ENCODE data around the gene CTDSP1.
A peak's percentile ranks its signal among the peaks of the same experiment; 100 is the strongest.

Gene CTDSP1

DNA sequence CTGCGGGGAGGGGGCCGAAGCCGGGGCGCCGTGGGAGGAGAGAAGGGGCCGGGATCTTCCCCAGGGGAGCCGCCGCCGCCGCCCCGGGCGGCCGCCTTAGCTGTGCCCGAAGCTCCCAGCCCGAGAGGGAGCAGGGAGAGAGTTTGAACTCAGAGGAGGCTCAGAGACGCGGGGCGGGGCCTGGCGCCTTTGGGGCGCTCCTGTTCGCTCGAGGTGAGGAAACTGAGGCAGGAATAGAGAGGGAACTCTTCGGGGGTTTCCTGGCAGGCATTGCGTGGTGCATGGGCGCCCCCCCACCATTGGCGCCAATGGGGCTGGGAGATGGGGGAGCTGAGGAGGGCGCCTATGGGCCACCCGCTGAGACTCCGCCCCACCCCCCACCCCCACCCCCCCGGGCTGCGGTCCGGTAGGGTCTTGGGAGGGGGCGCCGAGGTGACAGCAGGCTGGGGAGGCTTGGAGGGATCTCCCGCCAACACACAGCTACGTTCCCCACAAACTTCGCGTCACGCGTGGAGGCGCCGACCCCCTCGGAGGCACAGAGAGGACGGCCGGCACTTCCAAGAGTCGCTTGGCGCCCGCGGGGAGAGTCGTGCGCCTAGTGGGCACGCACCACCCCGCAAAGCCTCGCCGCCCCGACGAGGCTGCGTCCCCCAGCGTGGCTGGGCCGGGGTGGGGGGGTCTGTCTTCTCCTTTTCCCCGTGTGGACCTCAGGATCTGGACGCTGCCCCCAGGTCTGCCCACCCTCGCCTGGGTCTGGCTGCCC, 680 bp downstream of the CTDSP1 start:
- H3K27ac Mint-ChIP-seq, result peak overlapping the region; percentile 96
- intact Hi-C loops (cut with micrococcal nuclease), result no loop called here
- H3K4me3 Mint-ChIP-seq, result peak overlapping the region; percentile 99
- H3K27me3 Mint-ChIP-seq, result no peaks in the 10 kb centered on the region
- peaks cover 73% of the 10 kb centered on the region for H3K4me1 Mint-ChIP-seq (ENCODE audit: low read depth)
- no peaks in the 10 kb centered on the region for H3K9me3 Mint-ChIP-seq
- H3K36me3 Mint-ChIP-seq (ENCODE audit: low read depth), result peaks cover 80% of the 10 kb centered on the region

DNA sequence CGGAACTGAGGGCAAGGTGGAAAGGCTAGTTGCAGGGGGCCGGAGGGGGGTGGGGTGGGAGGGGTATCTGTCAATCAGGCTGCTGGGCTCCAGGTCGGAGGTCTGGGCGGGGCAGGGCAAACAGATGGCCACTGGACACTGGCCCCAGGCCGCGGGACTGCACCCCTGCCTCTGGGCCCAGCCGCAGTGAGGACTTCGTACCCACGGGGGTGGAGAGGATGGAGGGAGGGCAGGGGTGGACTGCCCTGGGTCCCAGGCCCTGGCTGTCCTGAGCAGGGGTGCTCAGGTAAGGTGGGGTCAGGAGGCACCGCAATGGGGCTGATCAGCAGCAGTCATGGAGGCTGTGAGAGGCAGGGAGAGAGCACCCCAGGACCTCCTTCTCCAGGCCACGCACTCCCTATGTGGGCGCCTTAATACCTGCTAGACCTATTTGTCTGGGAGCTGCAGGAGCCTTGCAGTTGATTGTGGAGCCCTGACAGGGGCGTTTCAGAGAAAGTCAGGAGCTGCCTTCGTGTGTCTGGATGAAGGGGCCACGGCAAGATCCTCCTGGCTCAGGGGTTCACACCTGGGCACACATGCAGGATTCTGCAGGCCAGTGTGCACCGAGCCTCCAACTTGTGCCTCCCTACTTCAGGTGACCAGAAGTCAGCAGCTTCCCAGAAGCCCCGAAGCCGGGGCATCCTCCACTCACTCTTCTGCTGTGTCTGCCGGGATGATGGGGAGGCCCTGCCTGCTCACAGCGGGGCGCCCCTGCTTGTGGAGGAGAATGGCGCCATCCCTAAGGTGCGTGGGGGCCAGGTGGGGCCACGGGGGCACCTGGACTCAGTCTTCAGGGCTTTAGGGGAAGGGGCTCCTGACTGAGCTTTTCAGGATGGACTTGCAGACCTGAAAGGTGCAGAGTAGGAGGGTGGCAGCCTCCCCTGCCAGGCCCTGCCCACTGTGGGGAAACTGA, 1.5 kb downstream of the CTDSP1 start:
- H3K4me3 Mint-ChIP-seq, result peak overlapping the region; percentile 99
- H3K36me3 Mint-ChIP-seq (ENCODE audit: low read depth), result peaks cover 84% of the 10 kb centered on the region
- peaks cover 74% of the 10 kb centered on the region for H3K4me1 Mint-ChIP-seq (ENCODE audit: low read depth)
- intact Hi-C loops (cut with micrococcal nuclease), result no loop called here
- no peaks in the 10 kb centered on the region for H3K9me3 Mint-ChIP-seq
- H3K27ac Mint-ChIP-seq, result peak overlapping the region; percentile 96
- no peaks in the 10 kb centered on the region for H3K27me3 Mint-ChIP-seq

DNA sequence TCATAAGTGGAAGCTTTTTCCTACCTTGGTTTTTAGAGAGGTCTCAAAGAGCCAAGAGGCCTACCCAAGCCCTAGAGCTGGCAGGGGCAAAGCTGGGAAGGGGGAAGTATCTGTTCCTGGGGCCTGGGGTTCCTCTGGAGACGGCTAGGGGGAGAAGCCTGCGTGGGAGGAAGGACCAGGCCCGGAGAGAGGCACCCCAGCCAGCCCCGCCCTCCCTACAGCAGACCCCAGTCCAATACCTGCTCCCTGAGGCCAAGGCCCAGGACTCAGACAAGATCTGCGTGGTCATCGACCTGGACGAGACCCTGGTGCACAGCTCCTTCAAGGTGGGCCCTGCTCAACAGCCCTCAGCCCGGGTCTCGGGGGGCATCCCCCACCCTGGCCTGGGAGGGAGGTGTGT, 2.2 kb downstream of the CTDSP1 start:
- Mint-ChIP-seq H3K36me3 (ENCODE audit: low read depth) (peaks cover 77% of the 10 kb centered on the region), H3K4me1 (ENCODE audit: low read depth) (peaks cover 72% of the 10 kb centered on the region), H3K9me3 (no peaks in the 10 kb centered on the region), H3K27me3 (no peaks in the 10 kb centered on the region), H3K27ac (peak overlapping the region; percentile 96), H3K4me3 (peak overlapping the region; percentile 99)
- intact Hi-C loops (cut with micrococcal nuclease), result no loop called here

DNA sequence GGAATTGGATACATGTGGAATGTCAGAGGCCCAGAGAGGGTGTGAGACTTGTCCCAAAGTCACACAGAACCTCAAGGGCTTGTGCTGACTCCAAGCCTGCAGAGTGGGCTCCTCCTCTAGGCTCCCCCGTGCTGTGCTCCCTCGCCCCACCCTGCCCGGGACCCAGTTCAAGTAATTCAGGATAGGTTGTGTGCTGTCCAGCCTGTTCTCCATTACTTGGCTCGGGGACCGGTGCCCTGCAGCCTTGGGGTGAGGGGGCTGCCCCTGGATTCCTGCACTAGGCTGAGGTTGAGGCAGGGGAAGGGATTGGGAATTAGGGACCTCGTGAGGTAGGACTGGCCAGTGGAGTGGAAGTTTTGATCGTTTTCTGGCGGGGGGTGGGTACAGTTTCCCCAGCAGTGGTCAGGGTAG, 2.8 kb downstream of the CTDSP1 start:
- Mint-ChIP-seq H3K27ac (peak overlapping the region; percentile 39), H3K4me1 (ENCODE audit: low read depth) (peaks cover 72% of the 10 kb centered on the region), H3K9me3 (no peaks in the 10 kb centered on the region), H3K36me3 (ENCODE audit: low read depth) (peaks cover 72% of the 10 kb centered on the region), H3K27me3 (no peaks in the 10 kb centered on the region), H3K4me3 (no peak overlapping the region)
- intact Hi-C loops (cut with micrococcal nuclease), result no loop called here

DNA sequence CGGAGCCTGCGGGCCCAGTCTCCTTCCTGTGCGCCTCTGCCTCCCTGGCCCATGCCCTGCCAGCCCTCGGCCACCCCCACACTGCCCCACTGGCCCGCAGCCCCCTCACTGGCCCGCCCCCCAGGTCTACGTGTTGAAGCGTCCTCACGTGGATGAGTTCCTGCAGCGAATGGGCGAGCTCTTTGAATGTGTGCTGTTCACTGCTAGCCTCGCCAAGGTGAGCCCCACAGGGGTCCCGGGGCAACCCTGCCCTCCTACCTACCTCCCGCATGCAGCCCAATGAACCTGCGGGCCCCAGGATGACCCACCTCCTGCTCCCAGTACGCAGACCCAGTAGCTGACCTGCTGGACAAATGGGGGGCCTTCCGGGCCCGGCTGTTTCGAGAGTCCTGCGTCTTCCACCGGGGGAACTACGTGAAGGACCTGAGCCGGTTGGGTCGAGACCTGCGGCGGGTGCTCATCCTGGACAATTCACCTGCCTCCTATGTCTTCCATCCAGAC, 3.3 kb downstream of the CTDSP1 start:
- Mint-ChIP-seq H3K4me3 (no peak overlapping the region), H3K9me3 (no peaks in the 10 kb centered on the region), H3K4me1 (ENCODE audit: low read depth) (peaks cover 72% of the 10 kb centered on the region), H3K36me3 (ENCODE audit: low read depth) (peaks cover 67% of the 10 kb centered on the region), H3K27ac (peak overlapping the region; percentile 39), H3K27me3 (no peaks in the 10 kb centered on the region)
- intact Hi-C loops (cut with micrococcal nuclease), result no loop called here

DNA sequence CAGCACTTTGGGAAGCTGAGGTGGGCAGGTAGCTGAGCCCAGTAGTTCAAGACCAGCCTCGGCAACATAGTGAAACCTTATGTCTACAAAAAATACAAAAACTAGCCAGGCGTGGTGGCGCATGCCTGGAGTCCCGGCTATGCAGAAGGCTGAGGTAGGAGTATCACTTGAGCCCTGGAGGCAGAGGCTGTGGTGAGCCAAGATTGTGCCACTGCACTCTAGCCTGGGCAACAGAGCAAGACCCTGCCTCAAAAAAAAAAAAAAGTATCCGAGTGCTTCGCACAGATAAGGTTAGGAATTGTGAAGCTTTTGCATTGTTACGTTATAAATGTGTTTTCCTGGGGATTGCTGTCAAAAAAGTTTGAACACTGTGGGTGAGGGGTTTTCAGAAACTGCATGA, 4.1 kb downstream of the CTDSP1 start:
- no peaks in the 10 kb centered on the region for H3K27me3 Mint-ChIP-seq
- intact Hi-C loops (cut with micrococcal nuclease), result no loop called here
- peak overlapping the region; percentile 89 for H3K27ac Mint-ChIP-seq
- no peaks in the 10 kb centered on the region for H3K9me3 Mint-ChIP-seq
- H3K36me3 Mint-ChIP-seq (ENCODE audit: low read depth), result peaks cover 64% of the 10 kb centered on the region
- peaks cover 77% of the 10 kb centered on the region for H3K4me1 Mint-ChIP-seq (ENCODE audit: low read depth)
- no peak overlapping the region for H3K4me3 Mint-ChIP-seq

DNA sequence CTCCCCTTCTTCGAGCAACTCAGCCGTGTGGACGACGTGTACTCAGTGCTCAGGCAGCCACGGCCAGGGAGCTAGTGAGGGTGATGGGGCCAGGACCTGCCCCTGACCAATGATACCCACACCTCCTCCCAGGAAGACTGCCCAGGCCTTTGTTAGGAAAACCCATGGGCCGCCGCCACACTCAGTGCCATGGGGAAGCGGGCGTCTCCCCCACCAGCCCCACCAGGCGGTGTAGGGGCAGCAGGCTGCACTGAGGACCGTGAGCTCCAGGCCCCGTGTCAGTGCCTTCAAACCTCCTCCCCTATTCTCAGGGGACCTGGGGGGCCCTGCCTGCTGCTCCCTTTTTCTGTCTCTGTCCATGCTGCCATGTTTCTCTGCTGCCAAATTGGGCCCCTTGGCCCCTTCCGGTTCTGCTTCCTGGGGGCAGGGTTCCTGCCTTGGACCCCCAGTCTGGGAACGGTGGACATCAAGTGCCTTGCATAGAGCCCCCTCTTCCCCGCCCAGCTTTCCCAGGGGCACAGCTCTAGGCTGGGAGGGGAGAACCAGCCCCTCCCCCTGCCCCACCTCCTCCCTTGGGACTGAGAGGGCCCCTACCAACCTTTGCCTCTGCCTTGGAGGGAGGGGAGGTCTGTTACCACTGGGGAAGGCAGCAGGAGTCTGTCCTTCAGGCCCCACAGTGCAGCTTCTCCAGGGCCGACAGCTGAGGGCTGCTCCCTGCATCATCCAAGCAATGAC, 4.8 kb downstream of the CTDSP1 start:
- peak overlapping the region; percentile 89 for H3K27ac Mint-ChIP-seq
- peaks cover 60% of the 10 kb centered on the region for H3K36me3 Mint-ChIP-seq (ENCODE audit: low read depth)
- no peak overlapping the region for H3K4me3 Mint-ChIP-seq
- H3K9me3 Mint-ChIP-seq, result no peaks in the 10 kb centered on the region
- no peaks in the 10 kb centered on the region for H3K27me3 Mint-ChIP-seq
- intact Hi-C loops (cut with micrococcal nuclease), result no loop called here
- H3K4me1 Mint-ChIP-seq (ENCODE audit: low read depth), result peaks cover 77% of the 10 kb centered on the region

DNA sequence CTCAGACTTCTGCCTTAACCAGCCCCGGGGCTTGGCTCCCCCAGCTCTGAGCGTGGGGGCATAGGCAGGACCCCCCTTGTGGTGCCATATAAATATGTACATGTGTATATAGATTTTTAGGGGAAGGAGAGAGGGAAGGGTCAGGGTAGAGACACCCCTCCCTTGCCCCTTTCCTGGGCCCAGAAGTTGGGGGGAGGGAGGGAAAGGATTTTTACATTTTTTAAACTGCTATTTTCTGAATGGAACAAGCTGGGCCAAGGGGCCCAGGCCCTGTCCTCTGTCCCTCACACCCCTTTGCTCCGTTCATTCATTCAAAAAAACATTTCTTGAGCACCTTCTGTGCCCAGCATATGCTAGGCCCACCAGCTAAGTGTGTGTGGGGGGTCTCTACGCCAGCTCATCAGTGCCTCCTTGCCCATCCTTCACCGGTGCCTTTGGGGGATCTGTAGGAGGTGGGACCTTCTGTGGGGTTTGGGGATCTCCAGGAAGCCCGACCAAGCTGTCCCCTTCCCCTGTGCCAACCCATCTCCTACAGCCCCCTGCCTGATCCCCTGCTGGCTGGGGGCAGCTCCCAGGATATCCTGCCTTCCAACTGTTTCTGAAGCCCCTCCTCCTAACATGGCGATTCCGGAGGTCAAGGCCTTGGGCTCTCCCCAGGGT, 5.5 kb downstream of the CTDSP1 start:
- Mint-ChIP-seq H3K9me3 (no peaks in the 10 kb centered on the region), H3K4me3 (peak overlapping the region; percentile 60), H3K27ac (peak overlapping the region; percentile 89), H3K36me3 (ENCODE audit: low read depth) (peaks cover 56% of the 10 kb centered on the region), H3K27me3 (no peaks in the 10 kb centered on the region), H3K4me1 (ENCODE audit: low read depth) (peaks cover 77% of the 10 kb centered on the region)
- intact Hi-C loops (cut with micrococcal nuclease), result no loop called here

DNA sequence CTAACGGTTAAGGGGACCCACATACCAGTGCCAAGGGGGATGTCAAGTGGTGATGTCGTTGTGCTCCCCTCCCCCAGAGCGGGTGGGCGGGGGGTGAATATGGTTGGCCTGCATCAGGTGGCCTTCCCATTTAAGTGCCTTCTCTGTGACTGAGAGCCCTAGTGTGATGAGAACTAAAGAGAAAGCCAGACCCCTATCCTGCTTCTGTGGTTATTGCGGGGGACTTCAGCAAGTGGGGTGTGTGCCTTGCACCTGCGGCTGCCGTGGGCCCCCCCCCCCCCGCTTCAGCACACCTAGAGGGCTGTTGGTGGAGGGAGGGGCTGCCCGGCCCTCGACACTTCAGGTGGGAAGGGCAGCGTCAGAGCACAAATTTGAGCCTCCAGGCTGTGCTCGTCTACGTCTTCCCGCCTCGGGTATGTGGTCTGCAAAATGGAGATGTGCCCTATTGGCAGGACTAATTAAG, 6.1 kb downstream of the CTDSP1 start:
- H3K27me3 Mint-ChIP-seq, result no peaks in the 10 kb centered on the region
- peaks cover 75% of the 10 kb centered on the region for H3K4me1 Mint-ChIP-seq (ENCODE audit: low read depth)
- peak overlapping the region; percentile 89 for H3K27ac Mint-ChIP-seq
- peaks cover 51% of the 10 kb centered on the region for H3K36me3 Mint-ChIP-seq (ENCODE audit: low read depth)
- peak overlapping the region; percentile 60 for H3K4me3 Mint-ChIP-seq
- H3K9me3 Mint-ChIP-seq, result no peaks in the 10 kb centered on the region
- intact Hi-C loops (cut with micrococcal nuclease), result loop anchor here (1.0 to 2.0 kb wide), 2 partner anchors 9 to 61 kb away; no protein-coding TSS in a partner anchor

DNA sequence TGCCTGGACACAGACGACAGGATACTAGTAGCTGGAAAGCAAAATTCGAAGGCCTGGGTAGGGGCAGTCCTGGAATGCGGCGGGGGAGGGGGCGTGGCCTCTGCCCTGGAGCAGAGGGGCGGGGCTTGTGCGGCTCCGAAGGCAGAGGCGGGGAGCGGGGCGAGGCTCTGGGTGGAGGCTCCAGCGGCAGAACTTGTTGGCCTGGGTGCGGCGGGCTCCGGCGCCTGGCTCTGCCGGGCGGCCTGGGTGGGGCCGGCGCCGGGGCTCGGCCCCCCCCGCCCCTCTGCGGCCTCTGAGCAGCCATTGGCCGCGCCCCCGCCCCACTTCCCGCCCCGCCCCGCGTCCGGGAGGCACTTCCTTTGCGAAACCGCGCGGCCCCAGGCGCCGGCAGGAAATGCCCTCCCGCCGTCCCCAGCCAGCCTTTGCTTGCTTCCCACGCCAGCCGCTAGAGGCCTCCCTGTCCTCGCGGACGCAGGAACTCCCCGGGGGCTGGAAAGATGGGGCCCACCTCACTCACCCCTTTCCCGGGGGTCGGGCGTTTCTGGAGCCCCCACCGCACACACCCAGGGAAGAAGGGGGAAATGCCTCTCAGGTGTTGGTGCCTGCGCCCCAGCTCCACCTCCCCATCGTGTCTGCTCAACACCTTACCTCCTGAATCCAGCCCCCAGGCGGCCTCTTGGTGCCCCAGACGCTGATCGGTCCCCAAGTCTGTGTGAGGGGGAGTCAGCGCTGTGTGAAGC, 6.7 kb downstream of the CTDSP1 start:
- H3K9me3 Mint-ChIP-seq, result no peaks in the 10 kb centered on the region
- peak overlapping the region; percentile 60 for H3K4me3 Mint-ChIP-seq
- intact Hi-C loops (cut with micrococcal nuclease), result loop anchor here (1.0 to 2.0 kb wide), 2 partner anchors 10 to 60 kb away; no protein-coding TSS in a partner anchor
- peaks cover 69% of the 10 kb centered on the region for H3K4me1 Mint-ChIP-seq (ENCODE audit: low read depth)
- H3K27ac Mint-ChIP-seq, result peak overlapping the region; percentile 89
- peaks cover 45% of the 10 kb centered on the region for H3K36me3 Mint-ChIP-seq (ENCODE audit: low read depth)
- H3K27me3 Mint-ChIP-seq, result no peaks in the 10 kb centered on the region

DNA sequence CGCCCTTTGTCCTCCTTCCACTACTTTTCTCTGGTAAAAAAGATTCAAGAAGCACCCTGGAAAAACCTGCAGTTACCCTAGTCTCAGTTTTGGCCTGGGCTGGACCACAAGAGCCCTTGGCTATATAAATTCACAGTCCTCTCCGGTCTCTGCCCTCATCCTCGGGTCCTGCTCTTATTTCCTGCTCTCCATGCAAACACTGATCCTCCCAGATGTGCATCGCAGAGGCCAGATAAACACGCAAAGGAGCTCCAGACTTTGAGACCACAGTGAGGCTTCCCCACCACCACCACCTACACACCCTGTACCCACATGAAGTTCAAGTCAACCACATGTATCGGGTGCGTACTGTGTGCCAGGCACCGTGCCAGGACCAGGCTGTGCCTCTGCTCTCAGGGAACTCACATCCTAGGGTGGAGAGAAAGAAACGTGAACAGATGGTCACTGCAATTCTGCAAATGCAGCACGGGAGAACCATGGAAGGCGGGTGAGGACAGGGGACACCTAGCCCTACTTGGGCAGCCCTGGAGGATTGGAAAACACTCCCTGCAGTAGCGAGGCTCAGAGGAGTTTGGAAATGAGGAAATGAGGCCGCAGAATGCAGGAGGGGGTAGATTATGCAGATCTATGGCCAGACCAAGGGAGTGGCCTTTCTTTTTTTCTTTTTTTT, 7.4 kb downstream of the CTDSP1 start:
- no peaks in the 10 kb centered on the region for H3K9me3 Mint-ChIP-seq
- H3K4me3 Mint-ChIP-seq, result peak overlapping the region; percentile 53
- no peaks in the 10 kb centered on the region for H3K27me3 Mint-ChIP-seq
- H3K27ac Mint-ChIP-seq, result peak overlapping the region; percentile 89
- intact Hi-C loops (cut with micrococcal nuclease), result loop anchor here (1.0 to 2.0 kb wide), 2 partner anchors 11 to 60 kb away; no protein-coding TSS in a partner anchor
- peaks cover 62% of the 10 kb centered on the region for H3K4me1 Mint-ChIP-seq (ENCODE audit: low read depth)
- H3K36me3 Mint-ChIP-seq (ENCODE audit: low read depth), result peaks cover 38% of the 10 kb centered on the region

DNA sequence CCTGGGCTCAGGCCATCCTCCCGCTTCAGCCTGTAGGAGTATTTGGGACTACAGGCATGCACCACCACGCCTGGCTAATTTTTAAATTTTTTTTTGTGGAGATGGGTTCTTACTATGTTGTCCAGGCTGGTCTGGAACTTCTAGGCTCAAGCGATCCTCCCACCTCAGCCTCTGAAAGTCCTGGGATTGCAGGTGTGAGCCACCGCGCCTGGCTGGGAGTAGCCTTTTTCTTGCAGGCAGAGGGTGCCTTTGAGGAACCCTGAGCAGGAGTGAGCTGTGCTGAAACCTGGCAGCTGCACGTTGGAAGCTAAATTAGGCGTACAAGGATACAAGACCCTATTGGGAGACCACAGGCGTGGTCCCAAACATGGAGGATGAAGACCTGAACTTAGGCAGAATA, 8.0 kb downstream of the CTDSP1 start:
- peak overlapping the region; percentile 89 for H3K27ac Mint-ChIP-seq
- no peak overlapping the region for H3K4me3 Mint-ChIP-seq
- no peaks in the 10 kb centered on the region for H3K9me3 Mint-ChIP-seq
- no peaks in the 10 kb centered on the region for H3K27me3 Mint-ChIP-seq
- peaks cover 31% of the 10 kb centered on the region for H3K36me3 Mint-ChIP-seq (ENCODE audit: low read depth)
- intact Hi-C loops (cut with micrococcal nuclease), result loop anchor here (2.0 kb wide), 1 partner anchor 59 kb away; no protein-coding TSS in a partner anchor
- H3K4me1 Mint-ChIP-seq (ENCODE audit: low read depth), result peaks cover 58% of the 10 kb centered on the region

Data from dendritic cell treated with granulocyte-macrophage colony-stimulating factor and Interleukin-4, amounts not matched to agents 40 ng/mL and 50 ng/mL, for 4 days (primary cell).